ENCODE data around the gene B4GAT1.

B4GAT1 gene

GRCh38 chr11:66340596-66341501 lies 6.6 kb downstream of the B4GAT1 start:
- Histone ChIP-seq H3K4me1 (ENCODE audit: control insufficient read depth, insufficient read depth, low read length) (peaks cover 24% of the 10 kb centered on the region), H3K27me3 (ENCODE audit: control insufficient read depth, insufficient read depth, low read length) (no peaks in the 10 kb centered on the region), H3K9me3 (ENCODE audit: control insufficient read depth, insufficient read depth, low read depth, low read length) (no peaks in the 10 kb centered on the region), H3K27ac (ENCODE audit: low read depth, low read length) (no peak overlapping the region), H3K9ac (ENCODE audit: low read length) (no peak overlapping the region), H3K4me3 (ENCODE audit: low read depth, low read length) (no peak overlapping the region), H3K36me3 (ENCODE audit: control insufficient read depth, insufficient read depth, low read length) (peaks cover 50% of the 10 kb centered on the region)

DNA sequence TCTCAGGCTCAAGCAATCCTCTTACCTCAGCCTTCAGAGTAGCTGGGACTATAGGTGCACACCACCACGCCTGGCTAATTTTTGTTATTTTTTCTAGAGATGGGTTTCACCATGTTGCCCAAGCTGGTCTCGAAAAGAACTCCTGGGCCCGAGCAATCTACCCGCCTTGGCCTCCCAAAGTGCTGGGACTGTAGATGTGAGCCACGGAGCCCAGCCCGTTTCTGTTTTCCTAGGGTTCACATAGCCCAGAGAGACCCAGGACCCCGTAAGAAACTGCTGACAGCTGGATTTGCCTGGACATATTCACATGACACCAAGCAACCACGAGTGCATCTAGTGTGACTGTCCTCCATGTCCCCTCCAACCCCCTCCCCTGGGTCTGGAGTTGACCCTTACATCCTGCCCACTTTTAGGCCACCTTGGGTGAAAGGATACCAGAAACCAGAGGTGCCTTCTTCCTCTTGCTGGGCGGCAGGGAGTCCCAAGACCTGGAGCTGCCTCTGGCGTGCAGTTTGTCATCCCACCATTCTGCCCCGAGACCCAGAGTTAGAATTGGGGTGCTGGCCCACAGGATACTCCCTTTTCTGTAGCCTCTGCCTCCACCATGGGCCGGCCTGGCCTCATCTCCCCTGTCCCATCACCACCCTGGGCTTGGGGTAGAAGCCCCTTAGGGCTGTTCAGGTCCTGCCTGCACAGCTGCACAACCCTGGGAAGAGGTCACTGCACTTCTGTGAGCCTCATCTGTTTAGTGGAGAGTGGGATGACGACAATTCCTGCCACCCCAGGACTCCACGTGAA lies 7.5 kb downstream of the B4GAT1 start:
- Histone ChIP-seq H3K27ac (ENCODE audit: low read depth, low read length) (no peak overlapping the region), H3K27me3 (ENCODE audit: control insufficient read depth, insufficient read depth, low read length) (no peaks in the 10 kb centered on the region), H3K4me1 (ENCODE audit: control insufficient read depth, insufficient read depth, low read length) (peaks cover 26% of the 10 kb centered on the region), H3K9ac (ENCODE audit: low read length) (no peak overlapping the region), H3K4me3 (ENCODE audit: low read depth, low read length) (no peak overlapping the region), H3K36me3 (ENCODE audit: control insufficient read depth, insufficient read depth, low read length) (peaks cover 50% of the 10 kb centered on the region), H3K9me3 (ENCODE audit: control insufficient read depth, insufficient read depth, low read depth, low read length) (no peaks in the 10 kb centered on the region)

GRCh38 chr11:66339162-66339675 lies 8.2 kb downstream of the B4GAT1 start:
- H3K9me3 ChIP-seq (ENCODE audit: control insufficient read depth, insufficient read depth, low read depth, low read length): no peaks in the 10 kb centered on the region
- no peaks in the 10 kb centered on the region for H3K27me3 ChIP-seq (ENCODE audit: control insufficient read depth, insufficient read depth, low read length)
- no peak overlapping the region for H3K27ac ChIP-seq (ENCODE audit: low read depth, low read length)
- no peak overlapping the region for H3K4me3 ChIP-seq (ENCODE audit: low read depth, low read length)
- peaks cover 50% of the 10 kb centered on the region for H3K36me3 ChIP-seq (ENCODE audit: control insufficient read depth, insufficient read depth, low read length)
- H3K9ac ChIP-seq (ENCODE audit: low read length): no peak overlapping the region
- peaks cover 25% of the 10 kb centered on the region for H3K4me1 ChIP-seq (ENCODE audit: control insufficient read depth, insufficient read depth, low read length)

GRCh38 chr11:66338276-66339161 lies 8.9 kb downstream of the B4GAT1 start:
- Histone ChIP-seq H3K36me3 (ENCODE audit: control insufficient read depth, insufficient read depth, low read length) (peaks cover 50% of the 10 kb centered on the region), H3K9me3 (ENCODE audit: control insufficient read depth, insufficient read depth, low read depth, low read length) (no peaks in the 10 kb centered on the region), H3K4me3 (ENCODE audit: low read depth, low read length) (no peak overlapping the region), H3K4me1 (ENCODE audit: control insufficient read depth, insufficient read depth, low read length) (peaks cover 21% of the 10 kb centered on the region), H3K27me3 (ENCODE audit: control insufficient read depth, insufficient read depth, low read length) (no peaks in the 10 kb centered on the region), H3K9ac (ENCODE audit: low read length) (no peak overlapping the region), H3K27ac (ENCODE audit: low read depth, low read length) (no peak overlapping the region)

GRCh38 chr11:66337103-66337899 lies 10.1 kb downstream of the B4GAT1 start:
- Histone ChIP-seq H3K36me3 (ENCODE audit: control insufficient read depth, insufficient read depth, low read length) (peaks cover 50% of the 10 kb centered on the region), H3K27ac (ENCODE audit: low read depth, low read length) (peak overlapping the region; percentile 30; the same call in 1 of the 2 replicates)

GRCh38 chr11:66336234-66337102 lies 11.0 kb downstream of the B4GAT1 start, which contains the start of gene RIN1:
Gene RIN1, minus strand, starts transcription at chr11:66336434. Its CDS starts 32 bp downstream, at chr11:66336402.
- Histone ChIP-seq H3K9ac (ENCODE audit: low read length) (peak within 1 kb of the TSS; percentile 25), H3K4me3 (ENCODE audit: low read depth, low read length) (peak within 1 kb of the TSS; percentile 46), H3K4me1 (ENCODE audit: control insufficient read depth, insufficient read depth, low read length) (peaks cover 21% of the 10 kb centered on the region), H3K27me3 (ENCODE audit: control insufficient read depth, insufficient read depth, low read length) (no peaks in the 10 kb centered on the region), H3K27ac (ENCODE audit: low read depth, low read length) (peak within 1 kb of the TSS; percentile 30; the same call in 1 of the 2 replicates), H3K36me3 (ENCODE audit: control insufficient read depth, insufficient read depth, low read length) (peaks cover 43% of the 10 kb centered on the region), H3K9me3 (ENCODE audit: control insufficient read depth, insufficient read depth, low read depth, low read length) (no peaks in the 10 kb centered on the region)

More at GRCh38 chr11:66337103-66337899, 10.1 kb downstream of the B4GAT1 start:
- Histone ChIP-seq H3K27me3 (ENCODE audit: control insufficient read depth, insufficient read depth, low read length) (no peaks in the 10 kb centered on the region), H3K9me3 (ENCODE audit: control insufficient read depth, insufficient read depth, low read depth, low read length) (no peaks in the 10 kb centered on the region), H3K4me1 (ENCODE audit: control insufficient read depth, insufficient read depth, low read length) (peaks cover 21% of the 10 kb centered on the region), H3K4me3 (ENCODE audit: low read depth, low read length) (no peak overlapping the region), H3K9ac (ENCODE audit: low read length) (no peak overlapping the region)

GRCh38 chr11:66335531-66336233 lies 11.7 kb downstream of the B4GAT1 start:
- Histone ChIP-seq H3K36me3 (ENCODE audit: control insufficient read depth, insufficient read depth, low read length) (peaks cover 35% of the 10 kb centered on the region), H3K4me3 (ENCODE audit: low read depth, low read length) (peak overlapping the region; percentile 46), H3K4me1 (ENCODE audit: control insufficient read depth, insufficient read depth, low read length) (peaks cover 21% of the 10 kb centered on the region)

GRCh38 chr11:66334605-66335442 lies 12.6 kb downstream of the B4GAT1 start:
- Histone ChIP-seq H3K9me3 (ENCODE audit: control insufficient read depth, insufficient read depth, low read depth, low read length) (no peaks in the 10 kb centered on the region), H3K27ac (ENCODE audit: low read depth, low read length) (no peak overlapping the region), H3K27me3 (ENCODE audit: control insufficient read depth, insufficient read depth, low read length) (no peaks in the 10 kb centered on the region), H3K4me1 (ENCODE audit: control insufficient read depth, insufficient read depth, low read length) (peaks cover 21% of the 10 kb centered on the region), H3K4me3 (ENCODE audit: low read depth, low read length) (peak overlapping the region; percentile 46; the same call in 1 of the 2 replicates), H3K36me3 (ENCODE audit: control insufficient read depth, insufficient read depth, low read length) (peaks cover 26% of the 10 kb centered on the region), H3K9ac (ENCODE audit: low read length) (peak overlapping the region; percentile 25)

More at GRCh38 chr11:66335531-66336233, 11.7 kb downstream of the B4GAT1 start:
- Histone ChIP-seq H3K9me3 (ENCODE audit: control insufficient read depth, insufficient read depth, low read depth, low read length) (no peaks in the 10 kb centered on the region), H3K9ac (ENCODE audit: low read length) (peak overlapping the region; percentile 25), H3K27ac (ENCODE audit: low read depth, low read length) (no peak overlapping the region), H3K27me3 (ENCODE audit: control insufficient read depth, insufficient read depth, low read length) (no peaks in the 10 kb centered on the region)
